Measurements from ENCODE around the gene RDH5. TPM values are rescaled to one million over a fixed set of nuclear protein-coding genes. Genes with fewer than 3 reads are reported as not detected.

Gene RDH5
- total RNA-seq, 1 donor from 2014 or later, result 10.6 TPM

DNA sequence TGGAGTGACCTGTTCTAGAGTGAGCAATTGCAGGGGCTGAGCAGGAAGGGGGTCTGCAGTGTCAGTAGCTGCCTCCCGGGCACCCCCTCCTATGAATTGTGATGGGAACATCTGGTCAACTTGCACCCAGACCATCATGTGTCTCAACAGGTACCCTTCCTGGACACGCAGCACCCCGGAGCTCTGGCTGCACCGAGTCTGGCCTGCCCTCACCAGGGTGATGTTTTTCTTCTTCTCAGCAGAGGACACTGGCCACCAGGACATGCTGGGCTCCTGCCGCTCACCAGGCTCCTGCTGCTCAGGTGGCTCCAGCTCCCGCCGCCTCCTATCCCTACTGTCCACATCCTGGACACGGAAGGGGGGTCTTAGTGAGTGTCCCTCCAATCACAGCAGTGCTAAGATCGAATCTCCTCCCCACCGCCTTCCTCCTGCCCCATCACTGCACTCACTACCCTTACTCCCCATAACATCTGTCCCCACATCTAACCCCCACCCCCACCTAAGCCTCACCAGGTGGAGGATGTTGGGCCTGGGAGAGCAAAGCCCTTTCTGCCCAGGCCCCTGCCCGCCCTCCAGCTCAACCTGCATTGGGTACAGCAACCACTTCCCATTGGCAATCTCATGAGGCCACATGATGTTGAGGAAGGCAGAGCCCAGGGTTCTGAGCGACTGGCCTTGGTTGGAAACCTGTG, 27.4 kb upstream of the RDH5 start:
- Histone ChIP-seq H3K4me1 (no peaks in the 10 kb centered on the region), H3K36me3 (no peaks in the 10 kb centered on the region), H3K27me3 (no peaks in the 10 kb centered on the region), H3K4me3 (no peak overlapping the region), H3K27ac (no peak overlapping the region), H3K9me3 (no peaks in the 10 kb centered on the region)
- peak in 1 of 2 donors; percentile 93 for DNase-seq (ENCODE audit: extremely low spot score in 2 of 2)
- intact Hi-C loops (cut with DNase I), result no loop called here
- TF ChIP-seq POLR2AphosphoS5 (IDR thresholded peaks at IDR 0.05; ENCODE audit: insufficient read depth in 1 of 2, low read depth in 1 of 2), result no peak
- TF ChIP-seq POLR2A (IDR thresholded peaks at IDR 0.05), result no peak
- TF ChIP-seq, protein P1, sequence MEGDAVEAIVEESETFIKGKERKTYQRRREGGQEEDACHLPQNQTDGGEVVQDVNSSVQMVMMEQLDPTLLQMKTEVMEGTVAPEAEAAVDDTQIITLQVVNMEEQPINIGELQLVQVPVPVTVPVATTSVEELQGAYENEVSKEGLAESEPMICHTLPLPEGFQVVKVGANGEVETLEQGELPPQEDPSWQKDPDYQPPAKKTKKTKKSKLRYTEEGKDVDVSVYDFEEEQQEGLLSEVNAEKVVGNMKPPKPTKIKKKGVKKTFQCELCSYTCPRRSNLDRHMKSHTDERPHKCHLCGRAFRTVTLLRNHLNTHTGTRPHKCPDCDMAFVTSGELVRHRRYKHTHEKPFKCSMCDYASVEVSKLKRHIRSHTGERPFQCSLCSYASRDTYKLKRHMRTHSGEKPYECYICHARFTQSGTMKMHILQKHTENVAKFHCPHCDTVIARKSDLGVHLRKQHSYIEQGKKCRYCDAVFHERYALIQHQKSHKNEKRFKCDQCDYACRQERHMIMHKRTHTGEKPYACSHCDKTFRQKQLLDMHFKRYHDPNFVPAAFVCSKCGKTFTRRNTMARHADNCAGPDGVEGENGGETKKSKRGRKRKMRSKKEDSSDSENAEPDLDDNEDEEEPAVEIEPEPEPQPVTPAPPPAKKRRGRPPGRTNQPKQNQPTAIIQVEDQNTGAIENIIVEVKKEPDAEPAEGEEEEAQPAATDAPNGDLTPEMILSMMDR (IDR thresholded peaks at IDR 0.05), result no peak

DNA sequence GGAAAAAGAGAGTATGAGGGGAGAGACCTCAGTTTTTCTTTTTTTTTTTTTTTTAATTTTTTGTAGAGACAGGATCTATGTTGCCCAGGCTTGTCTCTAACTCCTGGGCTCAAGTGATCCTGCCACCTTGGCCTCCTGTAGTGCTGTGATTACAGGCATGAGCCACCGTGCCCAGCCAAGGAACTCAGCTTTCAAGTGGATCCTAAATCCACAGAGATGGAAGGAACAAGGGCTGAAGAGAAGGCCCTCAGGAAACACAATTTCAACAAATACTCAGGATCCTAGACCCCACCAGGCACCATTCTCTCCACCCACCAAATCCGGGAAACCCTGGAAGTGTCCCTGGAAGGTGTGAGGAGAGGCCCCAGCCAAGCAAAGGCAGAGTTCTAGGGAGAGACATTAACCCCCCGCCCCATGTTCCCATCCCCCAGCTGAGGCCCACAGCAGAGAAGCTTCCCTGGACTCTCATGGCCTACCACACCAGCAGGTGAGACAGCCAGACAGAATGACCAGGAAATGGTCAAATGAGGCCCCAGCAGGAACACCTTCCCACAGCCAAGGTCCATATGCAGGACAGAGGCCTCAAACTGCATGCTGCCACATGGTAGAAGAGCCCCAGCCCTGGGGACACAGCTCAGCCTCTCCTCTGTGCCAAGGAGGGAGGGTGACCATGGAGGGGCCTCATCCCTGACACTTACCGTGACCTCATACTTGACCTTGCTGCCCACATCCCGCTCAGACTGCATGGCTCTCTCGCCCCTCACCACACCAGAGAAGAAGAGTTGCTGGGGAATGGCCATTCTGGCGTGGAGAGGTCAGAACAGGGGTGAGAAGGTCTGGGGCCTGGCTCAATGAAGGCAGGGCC, 26.6 kb upstream of the RDH5 start:
- DNase-seq (ENCODE audit: extremely low spot score in 2 of 2), result peak in 1 of 2 donors; percentile 82
- Histone ChIP-seq H3K4me1 (no peaks in the 10 kb centered on the region), H3K27ac (no peak overlapping the region), H3K27me3 (no peaks in the 10 kb centered on the region), H3K36me3 (no peaks in the 10 kb centered on the region), H3K4me3 (no peak overlapping the region), H3K9me3 (no peaks in the 10 kb centered on the region)
- intact Hi-C loops (cut with DNase I), result no loop called here
- TF ChIP-seq, protein P1 (IDR thresholded peaks at IDR 0.05), result no peak
- TF ChIP-seq POLR2A (IDR thresholded peaks at IDR 0.05) (no peak), POLR2AphosphoS5 (IDR thresholded peaks at IDR 0.05; ENCODE audit: insufficient read depth in 1 of 2, low read depth in 1 of 2) (no peak)

DNA sequence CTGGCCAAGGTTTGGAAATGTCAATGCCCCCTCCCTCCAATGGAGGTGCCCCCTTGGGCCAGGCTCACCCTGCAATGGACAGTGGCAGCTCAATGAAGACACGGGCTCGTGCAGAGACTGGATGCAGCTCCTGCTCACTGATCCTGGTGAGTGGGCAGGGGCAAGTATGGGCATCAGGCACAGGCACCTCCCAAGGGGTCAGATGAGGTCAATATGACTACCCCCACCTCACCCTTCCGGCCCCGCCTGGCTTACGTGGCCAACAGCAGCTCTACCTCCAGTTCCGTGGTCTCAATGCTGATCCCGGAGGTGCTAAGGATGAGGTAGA, 26.0 kb upstream of the RDH5 start:
- Histone ChIP-seq H3K4me3 (no peak overlapping the region), H3K9me3 (no peaks in the 10 kb centered on the region), H3K36me3 (no peaks in the 10 kb centered on the region), H3K4me1 (no peaks in the 10 kb centered on the region), H3K27ac (no peak overlapping the region), H3K27me3 (no peaks in the 10 kb centered on the region)
- no peak for DNase-seq (ENCODE audit: extremely low spot score in 2 of 2)
- intact Hi-C loops (cut with DNase I), result no loop called here
- TF ChIP-seq POLR2AphosphoS5 (IDR thresholded peaks at IDR 0.05; ENCODE audit: insufficient read depth in 1 of 2, low read depth in 1 of 2) (no peak), POLR2A (IDR thresholded peaks at IDR 0.05) (no peak)
- TF ChIP-seq, protein P1 (IDR thresholded peaks at IDR 0.05), result no peak

DNA sequence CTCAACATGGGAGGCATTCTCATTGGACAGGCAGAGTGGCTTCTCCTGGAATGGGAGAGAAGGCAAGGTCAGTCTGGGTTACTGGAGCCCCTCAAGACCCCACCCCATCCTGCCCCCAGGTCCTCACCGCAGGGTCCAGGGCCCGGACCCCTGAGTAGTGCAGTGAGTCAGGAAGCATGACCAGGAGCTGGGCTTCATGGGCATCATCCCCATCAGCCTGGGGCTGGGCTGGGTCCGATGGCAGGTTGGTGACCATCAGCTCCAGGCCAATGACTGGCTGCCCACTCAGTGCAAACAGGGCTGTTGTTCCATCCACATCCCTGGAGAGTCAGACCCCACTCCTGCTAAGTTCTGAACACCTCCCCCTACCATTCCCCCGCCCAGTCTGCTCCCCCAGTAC, 25.5 kb upstream of the RDH5 start:
- Histone ChIP-seq H3K27me3 (no peaks in the 10 kb centered on the region), H3K9me3 (no peaks in the 10 kb centered on the region), H3K4me1 (no peaks in the 10 kb centered on the region), H3K27ac (no peak overlapping the region), H3K4me3 (no peak overlapping the region), H3K36me3 (no peaks in the 10 kb centered on the region)
- intact Hi-C loops (cut with DNase I), result no loop called here
- no peak for TF ChIP-seq POLR2AphosphoS5 (IDR thresholded peaks at IDR 0.05; ENCODE audit: insufficient read depth in 1 of 2, low read depth in 1 of 2)
- no peak for TF ChIP-seq POLR2A (IDR thresholded peaks at IDR 0.05)
- TF ChIP-seq, protein P1 (IDR thresholded peaks at IDR 0.05), result no peak
- no peak for DNase-seq (ENCODE audit: extremely low spot score in 2 of 2)

DNA sequence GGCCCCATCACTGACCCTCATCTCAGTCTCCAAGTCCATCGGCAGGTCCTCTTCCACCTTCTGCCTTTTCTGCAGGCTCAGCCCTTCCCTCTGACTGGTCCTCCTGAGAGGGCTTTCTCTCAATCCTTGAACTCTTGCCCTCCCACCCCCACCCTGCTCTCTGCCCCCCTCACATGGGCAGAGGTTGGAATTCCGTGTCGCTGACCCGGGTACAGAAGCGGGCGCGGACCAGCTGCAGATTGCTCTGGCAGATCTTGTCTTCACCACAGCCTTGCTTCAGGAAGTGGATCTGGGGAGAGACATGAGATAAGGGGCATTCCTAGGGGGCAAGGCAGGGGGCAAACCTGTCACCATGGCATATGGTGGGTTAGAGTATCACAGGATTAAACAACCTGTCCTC, 24.8 kb upstream of the RDH5 start:
- TF ChIP-seq, protein P1 (IDR thresholded peaks at IDR 0.05), result no peak
- TF ChIP-seq POLR2A (IDR thresholded peaks at IDR 0.05) (no peak), POLR2AphosphoS5 (IDR thresholded peaks at IDR 0.05; ENCODE audit: insufficient read depth in 1 of 2, low read depth in 1 of 2) (no peak)
- Histone ChIP-seq H3K4me3 (no peak overlapping the region), H3K9me3 (no peaks in the 10 kb centered on the region), H3K27ac (no peak overlapping the region), H3K27me3 (no peaks in the 10 kb centered on the region), H3K4me1 (peaks cover 4% of the 10 kb centered on the region), H3K36me3 (no peaks in the 10 kb centered on the region)
- no peak for DNase-seq (ENCODE audit: extremely low spot score in 2 of 2)
- intact Hi-C loops (cut with DNase I), result no loop called here

All from vagina (tissue), 2 donors.